ENCODE results near the gene PRR22.

DNA sequence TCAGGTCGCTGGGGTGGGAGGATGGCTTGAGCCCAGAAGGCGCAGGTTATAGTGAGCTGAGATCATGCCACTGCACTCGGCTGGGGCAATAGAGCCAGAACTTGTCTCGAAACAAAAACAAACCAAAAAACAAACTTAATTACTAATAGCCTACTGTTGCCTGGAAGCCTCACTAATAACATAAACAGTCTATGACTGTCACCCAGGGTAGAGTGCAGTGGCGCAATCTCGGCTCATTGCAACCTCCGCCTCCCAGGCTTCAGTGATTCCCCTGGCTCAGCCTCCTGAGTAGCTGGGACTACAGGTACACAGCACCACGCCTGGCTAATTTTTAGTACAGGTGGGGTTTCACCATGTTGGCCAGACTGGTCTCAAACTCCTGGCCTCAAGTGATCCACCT, 46.1 kb downstream of the PRR22 start:
- TF ChIP-seq, protein P1, sequence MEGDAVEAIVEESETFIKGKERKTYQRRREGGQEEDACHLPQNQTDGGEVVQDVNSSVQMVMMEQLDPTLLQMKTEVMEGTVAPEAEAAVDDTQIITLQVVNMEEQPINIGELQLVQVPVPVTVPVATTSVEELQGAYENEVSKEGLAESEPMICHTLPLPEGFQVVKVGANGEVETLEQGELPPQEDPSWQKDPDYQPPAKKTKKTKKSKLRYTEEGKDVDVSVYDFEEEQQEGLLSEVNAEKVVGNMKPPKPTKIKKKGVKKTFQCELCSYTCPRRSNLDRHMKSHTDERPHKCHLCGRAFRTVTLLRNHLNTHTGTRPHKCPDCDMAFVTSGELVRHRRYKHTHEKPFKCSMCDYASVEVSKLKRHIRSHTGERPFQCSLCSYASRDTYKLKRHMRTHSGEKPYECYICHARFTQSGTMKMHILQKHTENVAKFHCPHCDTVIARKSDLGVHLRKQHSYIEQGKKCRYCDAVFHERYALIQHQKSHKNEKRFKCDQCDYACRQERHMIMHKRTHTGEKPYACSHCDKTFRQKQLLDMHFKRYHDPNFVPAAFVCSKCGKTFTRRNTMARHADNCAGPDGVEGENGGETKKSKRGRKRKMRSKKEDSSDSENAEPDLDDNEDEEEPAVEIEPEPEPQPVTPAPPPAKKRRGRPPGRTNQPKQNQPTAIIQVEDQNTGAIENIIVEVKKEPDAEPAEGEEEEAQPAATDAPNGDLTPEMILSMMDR (IDR thresholded peaks at IDR 0.05; ENCODE audit: insufficient read depth, low read length): no peak
- TF ChIP-seq POLR2AphosphoS5 (IDR thresholded peaks at IDR 0.05; ENCODE audit: low read depth) (no peak), GABPA (IDR thresholded peaks at IDR 0.05; ENCODE audit: low read depth) (no peak), SPI1 (IDR thresholded peaks at IDR 0.05; ENCODE audit: borderline replicate concordance, low read depth) (no peak)
- TF ChIP-seq, protein P2, sequence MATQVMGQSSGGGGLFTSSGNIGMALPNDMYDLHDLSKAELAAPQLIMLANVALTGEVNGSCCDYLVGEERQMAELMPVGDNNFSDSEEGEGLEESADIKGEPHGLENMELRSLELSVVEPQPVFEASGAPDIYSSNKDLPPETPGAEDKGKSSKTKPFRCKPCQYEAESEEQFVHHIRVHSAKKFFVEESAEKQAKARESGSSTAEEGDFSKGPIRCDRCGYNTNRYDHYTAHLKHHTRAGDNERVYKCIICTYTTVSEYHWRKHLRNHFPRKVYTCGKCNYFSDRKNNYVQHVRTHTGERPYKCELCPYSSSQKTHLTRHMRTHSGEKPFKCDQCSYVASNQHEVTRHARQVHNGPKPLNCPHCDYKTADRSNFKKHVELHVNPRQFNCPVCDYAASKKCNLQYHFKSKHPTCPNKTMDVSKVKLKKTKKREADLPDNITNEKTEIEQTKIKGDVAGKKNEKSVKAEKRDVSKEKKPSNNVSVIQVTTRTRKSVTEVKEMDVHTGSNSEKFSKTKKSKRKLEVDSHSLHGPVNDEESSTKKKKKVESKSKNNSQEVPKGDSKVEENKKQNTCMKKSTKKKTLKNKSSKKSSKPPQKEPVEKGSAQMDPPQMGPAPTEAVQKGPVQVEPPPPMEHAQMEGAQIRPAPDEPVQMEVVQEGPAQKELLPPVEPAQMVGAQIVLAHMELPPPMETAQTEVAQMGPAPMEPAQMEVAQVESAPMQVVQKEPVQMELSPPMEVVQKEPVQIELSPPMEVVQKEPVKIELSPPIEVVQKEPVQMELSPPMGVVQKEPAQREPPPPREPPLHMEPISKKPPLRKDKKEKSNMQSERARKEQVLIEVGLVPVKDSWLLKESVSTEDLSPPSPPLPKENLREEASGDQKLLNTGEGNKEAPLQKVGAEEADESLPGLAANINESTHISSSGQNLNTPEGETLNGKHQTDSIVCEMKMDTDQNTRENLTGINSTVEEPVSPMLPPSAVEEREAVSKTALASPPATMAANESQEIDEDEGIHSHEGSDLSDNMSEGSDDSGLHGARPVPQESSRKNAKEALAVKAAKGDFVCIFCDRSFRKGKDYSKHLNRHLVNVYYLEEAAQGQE (IDR thresholded peaks at IDR 0.05; ENCODE audit: insufficient replicate concordance, low read depth): no peak

Measured in HL-60 (cell line).